Measurements from ENCODE around the gene TOR1B.
"Not testable (repeated sequence)": the region's sequence is repeated elsewhere in the genome, so short reads cannot be mapped to it uniquely, and the experiment has no call there.

The TOR1B gene

DNA sequence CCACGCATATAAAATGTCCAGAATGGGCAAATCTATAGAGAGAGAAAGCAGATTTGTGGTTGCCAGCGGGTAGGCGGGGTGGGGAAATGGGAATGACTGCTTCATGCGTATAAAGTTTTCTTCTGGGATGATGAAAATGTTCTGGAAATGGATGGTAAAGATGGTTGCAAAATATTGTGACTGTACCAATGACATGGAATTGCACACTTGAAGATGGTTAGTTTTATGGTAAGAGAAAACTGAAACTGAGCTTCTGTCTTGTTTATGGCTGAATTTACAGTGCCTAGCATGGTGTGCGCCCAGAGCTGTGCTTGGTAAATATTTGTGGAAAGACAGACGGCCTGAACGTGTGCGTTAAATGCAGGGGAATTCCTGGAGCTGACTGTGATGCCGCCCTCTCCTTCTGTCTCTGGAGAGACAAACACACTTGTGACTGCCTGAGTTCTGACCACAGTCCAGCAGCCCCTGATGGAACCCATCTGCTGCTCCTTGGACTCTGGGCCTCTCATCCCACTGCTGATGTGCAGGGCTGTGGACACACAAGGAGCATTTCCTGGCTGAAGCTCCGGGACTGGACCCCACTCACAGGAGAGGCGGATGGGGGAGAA is 41.6 kb upstream of the TOR1B start:
- H3K9me3 ChIP-seq (replicated peaks; ENCODE audit: insufficient read depth, low read length): no peaks in the 10 kb centered on the region
- no peak overlapping the region for H3K27ac ChIP-seq (ENCODE audit: low read length)
- TF ChIP-seq EZH2phosphoT487 (IDR thresholded peaks at IDR 0.05; ENCODE audit: low read length) (no peak), EZH2 (optimal IDR thresholded peaks at IDR 0.05; ENCODE audit: low read depth, low read length) (no peak)
- TF ChIP-seq, protein P1, sequence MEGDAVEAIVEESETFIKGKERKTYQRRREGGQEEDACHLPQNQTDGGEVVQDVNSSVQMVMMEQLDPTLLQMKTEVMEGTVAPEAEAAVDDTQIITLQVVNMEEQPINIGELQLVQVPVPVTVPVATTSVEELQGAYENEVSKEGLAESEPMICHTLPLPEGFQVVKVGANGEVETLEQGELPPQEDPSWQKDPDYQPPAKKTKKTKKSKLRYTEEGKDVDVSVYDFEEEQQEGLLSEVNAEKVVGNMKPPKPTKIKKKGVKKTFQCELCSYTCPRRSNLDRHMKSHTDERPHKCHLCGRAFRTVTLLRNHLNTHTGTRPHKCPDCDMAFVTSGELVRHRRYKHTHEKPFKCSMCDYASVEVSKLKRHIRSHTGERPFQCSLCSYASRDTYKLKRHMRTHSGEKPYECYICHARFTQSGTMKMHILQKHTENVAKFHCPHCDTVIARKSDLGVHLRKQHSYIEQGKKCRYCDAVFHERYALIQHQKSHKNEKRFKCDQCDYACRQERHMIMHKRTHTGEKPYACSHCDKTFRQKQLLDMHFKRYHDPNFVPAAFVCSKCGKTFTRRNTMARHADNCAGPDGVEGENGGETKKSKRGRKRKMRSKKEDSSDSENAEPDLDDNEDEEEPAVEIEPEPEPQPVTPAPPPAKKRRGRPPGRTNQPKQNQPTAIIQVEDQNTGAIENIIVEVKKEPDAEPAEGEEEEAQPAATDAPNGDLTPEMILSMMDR (IDR thresholded peaks at IDR 0.05; ENCODE audit: low read length): no peak
- no peak overlapping the region for H3K4me3 ChIP-seq (ENCODE audit: low read length)
- no peaks in the 10 kb centered on the region for H3K36me3 ChIP-seq (replicated peaks; ENCODE audit: insufficient read depth, low read length)
- H3K27me3 ChIP-seq (replicated peaks; ENCODE audit: insufficient read depth, low read length): peaks cover 68% of the 10 kb centered on the region
- H3K9me2 ChIP-seq (replicated peaks; ENCODE audit: insufficient read depth, low read length): no peaks in the 10 kb centered on the region
- no peak for DNase-seq
- H3K4me1 ChIP-seq (ENCODE audit: low read length): no peaks in the 10 kb centered on the region
- H3K9ac ChIP-seq (ENCODE audit: low read length): no peak overlapping the region
- H3K4me2 ChIP-seq (ENCODE audit: low read depth, low read length): no peak overlapping the region
- no peaks in the 10 kb centered on the region for H3K79me2 ChIP-seq (ENCODE audit: low read length)
- H3F3A ChIP-seq (ENCODE audit: insufficient read depth, low read length): no peaks in the 10 kb centered on the region
- no peaks in the 10 kb centered on the region for H4K20me1 ChIP-seq (ENCODE audit: insufficient read depth, low read length)
- no peak overlapping the region for H2AFZ ChIP-seq (ENCODE audit: low read length)

GRCh38 chr9:129761901-129762369 is 41.0 kb upstream of the TOR1B start:
- H4K20me1 ChIP-seq (ENCODE audit: insufficient read depth, low read length): no peaks in the 10 kb centered on the region
- no peak for DNase-seq
- no peak overlapping the region for H3K4me3 ChIP-seq (ENCODE audit: low read length)
- H2AFZ ChIP-seq (ENCODE audit: low read length): no peak overlapping the region
- H3K9ac ChIP-seq (ENCODE audit: low read length): no peak overlapping the region
- TF ChIP-seq EZH2 (optimal IDR thresholded peaks at IDR 0.05; ENCODE audit: low read depth, low read length) (no peak), EZH2phosphoT487 (IDR thresholded peaks at IDR 0.05; ENCODE audit: low read length) (no peak)
- TF ChIP-seq, protein P1 (IDR thresholded peaks at IDR 0.05; ENCODE audit: low read length): no peak
- peaks cover 71% of the 10 kb centered on the region for H3K27me3 ChIP-seq (replicated peaks; ENCODE audit: insufficient read depth, low read length)
- no peaks in the 10 kb centered on the region for H3K79me2 ChIP-seq (ENCODE audit: low read length)
- no peaks in the 10 kb centered on the region; the same call in 1 of the 2 replicates for H3F3A ChIP-seq (ENCODE audit: insufficient read depth, low read length)
- H3K9me3 ChIP-seq (replicated peaks; ENCODE audit: insufficient read depth, low read length): no peaks in the 10 kb centered on the region
- no peak overlapping the region for H3K4me2 ChIP-seq (ENCODE audit: low read depth, low read length)
- H3K4me1 ChIP-seq (ENCODE audit: low read length): no peaks in the 10 kb centered on the region
- no peaks in the 10 kb centered on the region for H3K36me3 ChIP-seq (replicated peaks; ENCODE audit: insufficient read depth, low read length)
- H3K9me2 ChIP-seq (replicated peaks; ENCODE audit: insufficient read depth, low read length): no peaks in the 10 kb centered on the region
- no peak overlapping the region for H3K27ac ChIP-seq (ENCODE audit: low read length)

DNA sequence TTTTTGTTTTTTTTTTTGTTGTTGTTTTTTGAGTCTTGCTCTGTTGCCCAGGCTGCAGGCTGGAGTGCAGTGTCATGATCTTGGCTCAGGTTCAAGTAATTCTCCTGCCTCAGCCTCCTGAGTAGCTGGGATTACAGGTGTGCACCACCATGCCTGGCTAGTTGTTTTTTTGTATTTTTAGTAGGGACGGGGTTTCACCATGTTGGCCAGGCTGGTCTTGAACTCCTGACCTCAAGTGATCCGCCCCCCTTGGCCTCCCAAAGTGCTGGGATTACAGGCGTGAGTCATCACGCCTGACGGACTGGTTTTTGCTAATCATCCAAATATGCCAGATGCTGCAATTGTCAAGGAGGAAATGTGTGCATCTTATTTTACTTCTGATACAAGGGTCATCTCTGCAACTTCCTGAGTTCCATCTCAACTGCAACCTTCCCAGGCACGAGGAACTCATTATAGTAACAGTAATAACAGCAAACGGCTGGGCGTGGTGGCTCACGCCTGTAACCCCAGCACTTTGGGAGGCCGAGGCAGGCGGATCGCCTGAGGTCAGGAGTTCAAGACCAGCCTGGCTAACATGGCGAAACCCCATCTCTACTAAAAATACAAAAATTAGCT is 40.5 kb upstream of the TOR1B start:
- not testable (repeated sequence) for H4K20me1 ChIP-seq (ENCODE audit: insufficient read depth, low read length); H3K4me2 ChIP-seq (ENCODE audit: low read depth, low read length); DNase-seq; H3K4me1 ChIP-seq (ENCODE audit: low read length); H3K9me2 ChIP-seq (replicated peaks; ENCODE audit: insufficient read depth, low read length); H2AFZ ChIP-seq (ENCODE audit: low read length); H3K9me3 ChIP-seq (replicated peaks; ENCODE audit: insufficient read depth, low read length); H3K4me3 ChIP-seq (ENCODE audit: low read length); H3K27ac ChIP-seq (ENCODE audit: low read length); H3F3A ChIP-seq (ENCODE audit: insufficient read depth, low read length); H3K79me2 ChIP-seq (ENCODE audit: low read length); H3K9ac ChIP-seq (ENCODE audit: low read length); H3K36me3 ChIP-seq (replicated peaks; ENCODE audit: insufficient read depth, low read length)
- peaks cover 73% of the 10 kb centered on the region for H3K27me3 ChIP-seq (replicated peaks; ENCODE audit: insufficient read depth, low read length)

All from MM.1S (cell line).